Left renal cortex interstitium (tissue), 4 donors: Measurements from ENCODE around the gene FBXO41. TPM values are rescaled to one million over a fixed set of nuclear protein-coding genes. Genes with fewer than 3 reads are reported as not detected.

Experiments used
- DNase-seq, 4 donors: peaks; one replicate each; pipeline ENCODE4 v3.0.0-alpha.2; 2013; ENCODE audit warnings: low read depth in 4 of 4, low spot score in 2 of 4, missing footprints in 1 of 4
- polyA plus RNA-seq, 4 donors: library from polyadenylated mRNA; unstranded; fragments of 120-200 nt; gene quantifications; one replicate each; pipeline ENCODE4 v1.2.1, GENCODE V29; 2013; ENCODE audit not compliant: insufficient read length in 4 of 4

Gene FBXO41
- polyA plus RNA-seq, 4 donors: 1.7 to 3.5 (median 2.4) TPM

DNA sequence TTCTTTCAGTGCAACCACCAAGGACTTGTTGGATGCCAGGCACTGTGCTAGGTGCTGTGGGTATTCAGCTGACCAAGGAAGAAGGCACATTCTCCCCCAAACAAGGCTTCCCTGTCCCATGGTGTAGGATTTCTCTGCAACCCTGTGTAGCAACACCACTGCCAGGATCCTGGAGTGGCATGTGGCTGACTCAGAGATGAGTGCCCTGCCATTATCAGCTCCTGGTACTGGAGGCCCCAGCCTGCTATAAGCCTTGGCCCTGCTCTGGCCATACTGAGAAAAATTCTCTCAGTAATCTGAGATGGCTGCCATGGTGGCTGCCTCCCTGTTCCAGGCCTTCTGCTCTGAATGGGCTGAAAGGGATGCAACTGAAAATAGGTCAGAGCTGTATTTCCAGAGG lies 66.0 kb downstream of the FBXO41 start:
- no peak for DNase-seq

DNA sequence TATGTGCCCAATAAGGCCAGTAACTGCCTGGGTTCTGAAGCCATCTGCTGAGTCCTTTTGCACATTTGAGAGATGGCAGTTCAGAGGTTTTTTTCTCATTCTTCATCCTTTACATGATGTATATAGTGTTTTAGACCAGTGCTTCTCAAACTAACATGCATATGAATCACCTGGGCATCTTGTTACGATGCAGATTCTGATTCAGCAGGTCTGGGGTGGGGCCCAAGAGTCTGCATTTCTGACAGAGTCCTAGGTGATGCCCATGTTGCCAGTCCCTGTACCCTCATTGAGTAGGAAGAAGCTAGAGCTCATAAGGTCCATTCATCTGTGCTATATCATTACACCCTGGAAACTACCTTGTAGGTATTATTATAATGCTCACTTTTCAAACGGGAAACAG lies 66.5 kb downstream of the FBXO41 start:
- no peak for DNase-seq

DNA sequence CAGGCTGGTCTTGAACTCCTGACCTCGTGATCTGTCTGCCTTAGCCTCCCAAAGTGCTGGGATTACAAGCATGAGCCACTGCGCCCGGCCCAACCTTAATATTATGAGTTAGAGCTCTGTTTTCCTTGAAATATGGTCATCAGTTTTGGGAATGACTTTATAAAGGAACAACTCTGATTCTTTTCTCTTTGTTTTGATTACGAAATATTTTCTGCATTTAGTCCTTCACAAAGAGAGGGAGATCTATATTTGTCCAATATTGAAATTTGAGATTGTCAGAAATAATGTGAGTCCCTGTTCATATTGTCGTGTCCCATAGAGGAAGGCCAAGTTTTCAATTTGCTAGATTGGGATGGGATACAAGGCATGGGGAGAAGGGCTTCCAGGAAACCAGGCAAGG lies 67.1 kb downstream of the FBXO41 start:
- DNase-seq: no peak

- no peak for DNase-seq
These were observed 69.0 kb downstream of the FBXO41 start for GRCh38 chr2:73215254-73215653.

DNA sequence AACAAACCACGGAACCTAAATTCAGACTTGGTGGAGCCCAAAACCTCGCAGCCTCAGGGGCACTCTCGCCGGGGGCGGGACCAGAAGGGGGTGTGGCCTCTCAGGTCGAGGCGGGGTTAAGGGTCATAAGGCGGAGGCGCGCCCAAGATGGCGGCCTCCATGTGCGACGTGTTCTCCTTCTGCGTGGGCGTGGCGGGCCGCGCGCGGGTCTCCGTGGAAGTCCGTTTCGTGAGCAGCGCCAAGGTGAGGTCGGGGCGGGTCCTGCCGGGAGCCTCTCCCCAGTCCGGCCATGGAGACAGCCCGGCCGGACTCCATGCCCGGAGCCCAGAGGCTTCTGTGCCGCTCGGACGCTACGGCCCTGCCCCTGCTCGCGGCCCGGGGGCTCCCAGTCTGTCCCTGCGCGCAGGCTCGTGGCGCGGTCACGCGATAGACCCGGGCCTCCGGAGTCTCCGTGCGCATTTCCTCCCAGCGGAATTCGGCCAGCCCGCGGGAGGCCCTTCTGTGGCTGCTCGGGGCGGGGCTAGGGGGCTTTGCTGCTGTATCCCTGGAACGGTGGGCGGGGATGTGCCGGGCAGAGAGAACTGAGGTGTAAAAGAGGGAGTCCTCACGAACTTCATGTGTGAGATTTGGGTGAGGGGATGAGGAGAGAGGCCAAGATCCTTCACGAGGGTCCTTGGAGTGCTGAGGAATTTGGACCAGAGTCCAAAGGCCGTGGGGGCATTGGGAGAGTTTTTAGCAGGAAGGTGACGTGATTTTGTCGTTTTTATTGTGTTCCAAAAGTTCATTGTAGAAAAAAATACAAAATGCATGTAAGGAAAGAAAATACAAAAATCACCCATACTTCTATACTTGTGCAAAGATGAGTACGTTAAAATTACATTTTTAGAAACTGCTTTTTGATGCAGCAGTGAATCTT lies 69.9 kb downstream of the FBXO41 start, which contains the start of gene SMYD5:
TSS of gene SMYD5 (plus strand) at position 126 of the 916 bp plus-strand sequence. CDS start at position 148, 22 bp downstream.
- peak; percentile 48 to 78 (median 75) for DNase-seq

DNA sequence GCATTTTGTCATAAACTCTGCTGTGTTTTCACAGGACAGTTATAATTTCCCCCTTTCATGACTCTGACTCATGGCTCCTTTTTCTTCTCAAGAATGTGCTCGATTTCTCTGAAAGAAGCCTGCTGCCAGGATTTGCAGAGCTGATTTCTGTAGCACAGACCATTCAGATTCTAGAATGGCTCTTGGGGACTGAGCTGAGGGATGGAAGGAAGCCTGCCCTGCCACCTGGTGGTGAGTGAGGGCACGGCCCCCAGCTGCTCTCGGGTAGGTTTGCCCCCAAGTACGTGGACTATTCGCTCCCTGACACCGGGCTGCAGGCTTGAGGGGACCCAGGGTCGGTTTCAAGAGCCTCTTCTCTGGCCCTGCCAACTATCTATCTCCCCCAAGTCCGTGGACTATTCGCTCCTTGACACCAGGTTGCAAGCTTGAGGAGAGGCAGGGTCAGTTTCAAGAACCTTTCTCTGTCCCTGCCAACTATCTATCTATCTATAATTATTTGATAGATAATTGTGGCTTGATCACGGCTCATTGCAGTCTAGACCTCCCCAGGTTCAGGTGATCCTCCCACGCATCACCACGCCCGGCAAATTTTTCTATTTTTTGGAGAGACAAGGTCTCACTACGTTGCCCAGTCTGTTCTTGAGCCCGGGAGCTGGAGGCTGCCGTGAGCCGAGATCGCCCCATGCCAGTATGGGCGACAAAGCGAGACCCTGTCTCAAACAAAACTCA lies 71.7 kb downstream of the FBXO41 start:
- DNase-seq: peak in 1 of 4 donors; percentile 48

DNA sequence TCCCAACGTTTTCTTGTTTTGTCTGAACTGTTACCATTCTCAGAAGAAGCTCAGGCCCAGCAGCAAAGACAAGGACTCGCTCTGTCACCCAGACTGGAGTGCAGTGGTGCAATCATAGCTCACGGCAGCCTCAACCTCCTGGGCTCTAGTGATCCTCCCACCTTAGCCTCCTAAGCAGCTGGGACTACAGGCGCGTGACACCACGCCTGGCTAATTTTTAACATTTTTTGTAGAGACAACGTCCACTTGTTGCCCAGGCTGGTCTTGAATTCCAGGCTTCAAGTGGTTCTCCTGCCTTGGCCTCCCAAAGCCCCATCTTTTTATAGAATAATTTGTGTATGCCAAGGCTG lies 72.2 kb downstream of the FBXO41 start:
- DNase-seq: no peak

DNA sequence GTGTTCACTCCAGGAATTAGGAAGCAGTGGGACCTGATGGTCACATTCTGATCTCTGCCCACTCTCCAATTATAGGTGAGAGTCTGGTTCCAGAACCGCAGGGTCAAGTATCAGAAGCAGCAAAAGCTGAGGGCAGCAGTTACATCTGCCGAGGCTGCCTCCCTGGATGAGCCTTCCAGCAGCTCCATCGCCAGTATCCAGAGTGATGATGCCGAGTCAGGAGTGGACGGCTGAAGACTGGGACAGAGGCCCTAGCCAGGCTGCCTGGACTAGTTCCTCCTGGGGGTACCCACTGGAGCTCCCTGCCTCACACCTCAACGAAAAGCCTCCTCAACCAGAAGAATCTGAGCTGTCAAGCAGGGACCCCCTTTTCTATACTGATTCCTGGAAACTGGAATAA lies 73.6 kb downstream of the FBXO41 start:
- no peak for DNase-seq

DNA sequence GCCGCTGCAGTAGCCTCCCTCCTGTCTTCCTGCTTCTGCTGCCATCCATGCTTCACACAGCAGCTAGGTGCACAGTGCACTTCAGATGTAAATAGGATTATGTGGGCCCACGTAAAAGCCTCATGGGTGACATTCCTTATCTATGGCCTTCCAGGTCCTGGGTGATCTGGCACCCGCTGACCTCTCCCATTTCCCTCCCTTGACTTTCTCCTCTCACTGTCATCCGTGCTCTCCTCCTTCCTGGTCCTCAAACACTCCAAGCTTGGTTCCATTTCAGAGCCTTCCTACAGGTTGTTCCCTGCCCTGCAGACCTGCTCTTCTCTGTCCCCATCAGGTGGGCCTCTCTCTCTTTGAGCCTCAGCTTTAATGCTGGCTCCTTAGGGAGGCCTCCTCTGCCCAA lies 74.3 kb downstream of the FBXO41 start:
- DNase-seq: no peak

DNA sequence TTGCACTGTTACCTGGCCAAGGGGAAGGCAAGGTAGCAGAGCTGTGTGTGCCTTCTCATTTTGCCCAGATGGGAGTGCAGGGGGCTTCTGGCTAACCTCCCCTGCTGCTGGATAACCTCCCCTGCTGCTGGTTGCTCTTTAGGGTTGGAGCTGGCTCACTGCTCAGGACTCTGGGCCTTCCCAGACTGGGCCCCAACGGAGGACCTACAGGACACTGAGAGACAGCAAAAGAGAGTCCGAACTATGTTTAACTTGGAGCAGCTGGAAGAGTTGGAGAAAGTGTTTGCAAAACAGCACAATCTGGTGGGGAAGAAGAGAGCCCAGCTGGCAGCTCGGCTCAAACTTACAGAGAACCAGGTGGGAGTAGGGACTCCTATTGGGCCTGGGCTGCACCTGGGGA lies 76.0 kb downstream of the FBXO41 start:
- DNase-seq: no peak

- no peak for DNase-seq
These were observed 78.7 kb downstream of the FBXO41 start for GRCh38 chr2:73205611-73206010.

Other genes starting within 250 kb of the FBXO41 start
- 10 to 100 TPM; 25.2 to 33.7 (median 27.5) TPM for gene SFXN5, start 212.8 kb downstream of the FBXO41 start, polyA plus RNA-seq
- gene RAB11FIP5, start 171.5 kb downstream of the FBXO41 start, polyA plus RNA-seq: 10 to 100 TPM; 36.9 to 44.9 (median 41.2) TPM
- gene NOTO, start 81.9 kb downstream of the FBXO41 start, polyA plus RNA-seq: under 1 TPM in 2 of 4 donors, not detected in 2; 0.06 to 0.17 TPM
- 10 to 100 TPM; 34.1 to 43.2 (median 38.2) TPM for gene SMYD5, start 70.2 kb downstream of the FBXO41 start, polyA plus RNA-seq
- 10 to 100 TPM; 12.2 to 17.8 (median 14.4) TPM for gene PRADC1, start 51.2 kb downstream of the FBXO41 start, polyA plus RNA-seq
- gene CCT7, start 50.2 kb downstream of the FBXO41 start, polyA plus RNA-seq: 100 to 1,000 TPM; 235 to 265 (median 238) TPM
- not detected for gene EGR4, start 9.1 kb upstream of the FBXO41 start, polyA plus RNA-seq
- 10 to 100 TPM; 36.0 to 40.7 (median 39.3) TPM for gene ALMS1, start 101.4 kb upstream of the FBXO41 start, polyA plus RNA-seq